Kidney (tissue), 14 donors: ENCODE results near the gene PTPRG. TPM values are rescaled to one million over a fixed set of nuclear protein-coding genes. Genes with fewer than 3 reads are reported as not detected.

Source experiments
- DNase-seq, 5 donors: peaks; one replicate each; pipeline ENCODE4 v3.0.0-alpha.2; 2013 to 2020
- FAIRE-seq: peaks from 2 replicates; lab custom pipeline; 2012; peaks lifted over from hg19 to GRCh38; lab: Jason Lieb, UNC
- H3K27ac ChIP-seq, 2 donors: one replicate each; pipeline ENCODE4 v1.7.0; 2013; ENCODE audit warnings: low read depth in 2 of 2, low read length in 2 of 2, inconsistent platforms in 1 of 2
- H3K27me3 ChIP-seq: one replicate; pipeline ENCODE4 v1.7.1; 2013; ENCODE audit warnings: low read length, inconsistent platforms; ENCODE audit not compliant: control insufficient read depth, insufficient read depth
- H3K36me3 ChIP-seq, 3 donors: one replicate each; pipeline versions ENCODE4 v1.7.0 to v1.7.1; 2013; ENCODE audit warnings: low read length in 3 of 3, control low read depth in 1 of 3, inconsistent platforms in 1 of 3; ENCODE audit not compliant: insufficient read depth in 3 of 3, control insufficient read depth in 2 of 3
- H3K4me1 ChIP-seq, 3 donors: one replicate each; pipeline versions ENCODE4 v1.7.0 to v1.7.1; 2013; ENCODE audit warnings: low read length in 3 of 3, inconsistent platforms in 1 of 3, low read depth in 1 of 3; ENCODE audit not compliant: control insufficient read depth in 2 of 3, insufficient read depth in 2 of 3
- H3K4me3 ChIP-seq, 3 donors: one replicate each; pipeline versions ENCODE4 v1.7.0 to v1.8.1; 2013; ENCODE audit warnings: low read length in 3 of 3, control low read depth in 1 of 3, inconsistent platforms in 1 of 3
- H3K9ac ChIP-seq, 3 donors: one replicate each; pipeline versions ENCODE4 v1.7.0 to v1.7.1; 2013; ENCODE audit warnings: low read length in 3 of 3, control low read depth in 1 of 3, inconsistent platforms in 1 of 3
- H3K9me3 ChIP-seq, 3 donors: one replicate each; pipeline versions ENCODE4 v1.7.0 to v1.7.1; 2013; ENCODE audit warnings: low read length in 3 of 3, control low read depth in 1 of 3, inconsistent platforms in 1 of 3; ENCODE audit not compliant: control insufficient read depth in 2 of 3, insufficient read depth in 1 of 3
- intact Hi-C: fragments of 100-400 bp; cut with DNase I; formaldehyde crosslinking; loops from one replicate; pipeline ENCODE4 v1.11.1; 2022
- polyA plus RNA-seq: library from polyadenylated mRNA; stranded (reverse); fragments of 350-450 nt; fragmentation: Illumina TruSeq; extraction: RNeasy Lipid Tissue Mini Kit (QIAGEN cat#74804); gene quantifications from one replicate; pipeline ENCODE4 v1.2.3, GENCODE V29; 2014; ENCODE audit warnings: low read depth, low replicate concordance; ENCODE audit not compliant: insufficient read depth
- total RNA-seq: library from RNA; stranded (reverse); fragmentation: NEBNext Ultra II Directional; extraction: Animal tissue kit (Norgen Biotek cat#: 25700); gene quantifications from one replicate; pipeline ENCODE4 v1.2.1, GENCODE V29; 2021
- TF ChIP-seq, protein P1 (sequence below): IDR thresholded peaks from 3 replicates; pipeline ENCODE4 v1.5.1; 2012; ENCODE audit warnings: mild to moderate bottlenecking, moderate library complexity, borderline replicate concordance; ENCODE audit not compliant: insufficient read depth; ENCODE audit errors: extremely low read depth
- donor health status: control.
- donor health status: control.
- donor health status: control.
- donor health status: control.
- donor health status: control.
- donor health status: DM: yes; HTN: yes; CAD: no.
- donor health status: Normal renal cell carcinoma (clear cell type).

The PTPRG gene
- total and polyA plus RNA-seq, 2 donors from 2014 or later, result 9.2 to 154 TPM

- Histone ChIP-seq H3K27ac (no peak overlapping the region), H3K27me3 (no peaks in the 10 kb centered on the region), H3K36me3 (no peaks in the 10 kb centered on the region), H3K9me3 (peaks cover 0 to 4% (median 0%) of the 10 kb centered on the region in 3 donors), H3K9ac (no peak overlapping the region), H3K4me3 (no peak overlapping the region), H3K4me1 (no peaks in the 10 kb centered on the region)
- TF ChIP-seq, protein P1, sequence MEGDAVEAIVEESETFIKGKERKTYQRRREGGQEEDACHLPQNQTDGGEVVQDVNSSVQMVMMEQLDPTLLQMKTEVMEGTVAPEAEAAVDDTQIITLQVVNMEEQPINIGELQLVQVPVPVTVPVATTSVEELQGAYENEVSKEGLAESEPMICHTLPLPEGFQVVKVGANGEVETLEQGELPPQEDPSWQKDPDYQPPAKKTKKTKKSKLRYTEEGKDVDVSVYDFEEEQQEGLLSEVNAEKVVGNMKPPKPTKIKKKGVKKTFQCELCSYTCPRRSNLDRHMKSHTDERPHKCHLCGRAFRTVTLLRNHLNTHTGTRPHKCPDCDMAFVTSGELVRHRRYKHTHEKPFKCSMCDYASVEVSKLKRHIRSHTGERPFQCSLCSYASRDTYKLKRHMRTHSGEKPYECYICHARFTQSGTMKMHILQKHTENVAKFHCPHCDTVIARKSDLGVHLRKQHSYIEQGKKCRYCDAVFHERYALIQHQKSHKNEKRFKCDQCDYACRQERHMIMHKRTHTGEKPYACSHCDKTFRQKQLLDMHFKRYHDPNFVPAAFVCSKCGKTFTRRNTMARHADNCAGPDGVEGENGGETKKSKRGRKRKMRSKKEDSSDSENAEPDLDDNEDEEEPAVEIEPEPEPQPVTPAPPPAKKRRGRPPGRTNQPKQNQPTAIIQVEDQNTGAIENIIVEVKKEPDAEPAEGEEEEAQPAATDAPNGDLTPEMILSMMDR, result no peak
- intact Hi-C loops, result no loop called here
- FAIRE-seq (no peak), DNase-seq (no peak)
Observed at GRCh38 chr3:62171789-62172188, 610.4 kb downstream of the PTPRG start.

DNA sequence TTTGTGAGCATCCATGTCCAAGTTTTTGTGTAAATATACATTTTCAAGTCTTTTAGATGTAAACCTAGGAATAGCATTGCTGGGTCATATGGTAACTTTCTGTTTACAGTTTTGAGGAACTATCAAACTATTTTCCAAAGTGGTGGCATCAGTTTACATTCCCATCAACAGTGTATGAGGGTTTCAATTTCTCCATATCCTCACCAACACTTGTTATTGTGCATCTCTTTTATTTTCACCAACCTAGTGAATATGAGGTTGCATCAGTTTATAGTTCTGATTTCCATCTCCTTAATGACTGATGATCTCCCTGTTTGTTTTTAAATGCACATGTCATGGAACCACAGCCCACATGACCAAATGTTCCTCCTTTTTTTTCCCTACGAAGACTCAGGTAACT is 610.8 kb downstream of the PTPRG start:
- DNase-seq, result no peak
- intact Hi-C loops, result no loop called here
- Histone ChIP-seq H3K4me3 (no peak overlapping the region), H3K27me3 (no peaks in the 10 kb centered on the region), H3K27ac (no peak overlapping the region), H3K36me3 (no peaks in the 10 kb centered on the region), H3K9me3 (peaks cover 0 to 4% (median 0%) of the 10 kb centered on the region in 3 donors), H3K4me1 (no peaks in the 10 kb centered on the region), H3K9ac (no peak overlapping the region)
- TF ChIP-seq, protein P1, result no peak
- no peak for FAIRE-seq

- intact Hi-C loops, result no loop called here
- DNase-seq (no peak), FAIRE-seq (no peak)
- Histone ChIP-seq H3K9me3 (peaks cover 0 to 4% (median 0%) of the 10 kb centered on the region in 3 donors), H3K4me1 (no peaks in the 10 kb centered on the region), H3K36me3 (no peaks in the 10 kb centered on the region), H3K9ac (no peak overlapping the region), H3K27ac (no peak overlapping the region), H3K27me3 (no peaks in the 10 kb centered on the region), H3K4me3 (no peak overlapping the region)
- TF ChIP-seq, protein P1, result no peak
Observed at GRCh38 chr3:62173939-62174515, 612.7 kb downstream of the PTPRG start.

- H3K27me3 ChIP-seq, result no peaks in the 10 kb centered on the region
- TF ChIP-seq, protein P1, result no peak
- H3K9ac ChIP-seq, result no peak overlapping the region
- no peaks in the 10 kb centered on the region for H3K4me1 ChIP-seq
- DNase-seq (no peak), FAIRE-seq (no peak)
- H3K36me3 ChIP-seq, result no peaks in the 10 kb centered on the region
- intact Hi-C loops, result no loop called here
- H3K9me3 ChIP-seq, result peaks cover 0 to 4% (median 0%) of the 10 kb centered on the region in 3 donors
- H3K4me3 ChIP-seq, result no peak overlapping the region
- no peak overlapping the region for H3K27ac ChIP-seq
Observed at GRCh38 chr3:62175161-62175560, 613.8 kb downstream of the PTPRG start.
